IMR-90 (cell line): Measurements from ENCODE around the gene ADRA1B. TPM values are rescaled to one million over a fixed set of nuclear protein-coding genes. Genes with fewer than 3 reads are reported as not detected.

Experiments
- ATAC-seq: fragments of 200-7000 bp; cut with Tn5 transposase; 2 replicates; pipeline ENCODE4 v1.9.1; 2020; ENCODE audit warnings: low read depth, mild to moderate bottlenecking, moderate library complexity
- BruUV-seq: library from RNA; stranded (reverse); fragments of 400-500 nt; replicated peaks from 2 replicates; lab custom pipeline; 2021; lab: Mats Ljungman, UMichigan
- CTCF ChIA-PET: fragments of 300-600 bp; formaldehyde crosslinking; extraction: SDS; loops from one replicate; lab custom pipeline; 2021; ENCODE audit warnings: antibody characterized with exemption; lab: Yijun Ruan, JAX
- POLR2A ChIA-PET: fragments of 300-600 bp; sonication (Branson Sonifier 250); formaldehyde crosslinking; loops from one replicate; lab custom pipeline; 2022; ENCODE audit warnings: antibody characterized with exemption; ENCODE audit not compliant: unreplicated experiment; lab: Charles Lee
- DNase-seq: peaks from one replicate; pipeline ENCODE4 v3.0.0; 2013
- H2AFZ ChIP-seq: replicated peaks from 2 replicates; pipeline ENCODE3; 2013; ENCODE audit warnings: low read length, mild to moderate bottlenecking; ENCODE audit not compliant: poor library complexity
- H2AK5ac ChIP-seq: 2 replicates; pipeline ENCODE4 v1.6.1; 2013; ENCODE audit warnings: low read depth, low read length, inconsistent platforms
- H2AK9ac ChIP-seq: replicated peaks from 2 replicates; pipeline ENCODE3; 2013; ENCODE audit warnings: mild to moderate bottlenecking, low read depth, low read length, moderate library complexity; ENCODE audit not compliant: poor library complexity
- H2BK120ac ChIP-seq: 2 replicates; pipeline ENCODE4 v1.6.1; 2013; ENCODE audit warnings: low read depth, low read length, inconsistent platforms
- H2BK15ac ChIP-seq: 3 replicates; pipeline ENCODE4 v1.6.1; 2013; ENCODE audit warnings: low read depth, low read length, inconsistent platforms
- H2BK20ac ChIP-seq: 2 replicates; pipeline ENCODE4 v1.6.1; 2013; ENCODE audit warnings: low read depth, mild to moderate bottlenecking, inconsistent platforms, low read length, moderate library complexity
- H2BK5ac ChIP-seq: 2 replicates; pipeline ENCODE4 v1.6.1; 2013; ENCODE audit warnings: mild to moderate bottlenecking, low read depth, low read length, inconsistent platforms; ENCODE audit not compliant: poor library complexity, severe bottlenecking
- H3K14ac ChIP-seq: replicated peaks from 2 replicates; pipeline ENCODE4 v1.6.1; 2013; ENCODE audit warnings: low read depth, low read length, inconsistent platforms
- H3K18ac ChIP-seq: 2 replicates; pipeline ENCODE4 v1.6.1; 2013; ENCODE audit warnings: low read depth, low read length, control low read depth
- H3K23ac ChIP-seq: 2 replicates; pipeline ENCODE4 v1.6.1; 2013; ENCODE audit warnings: low read depth, low read length, inconsistent platforms
- H3K27ac ChIP-seq: 2 replicates; pipeline ENCODE4 v1.5.1; 2013; ENCODE audit warnings: mild to moderate bottlenecking, control low read depth, low read length; ENCODE audit not compliant: insufficient read depth
- H3K27me3 ChIP-seq: 2 replicates; pipeline ENCODE4 v1.6.1; 2013; ENCODE audit warnings: low read length; ENCODE audit not compliant: control insufficient read depth, insufficient read depth
- H3K36me3 ChIP-seq: 2 replicates; pipeline ENCODE4 v1.6.1; 2013; ENCODE audit warnings: low read length, mixed read lengths; ENCODE audit not compliant: control insufficient read depth, insufficient read depth
- H3K4ac ChIP-seq: 2 replicates; pipeline ENCODE4 v1.6.1; 2013; ENCODE audit warnings: low read depth, low read length, inconsistent platforms
- H3K4me1 ChIP-seq: 2 replicates; pipeline ENCODE4 v1.6.1; 2013; ENCODE audit warnings: low read length, mixed read lengths; ENCODE audit not compliant: control insufficient read depth, insufficient read depth
- H3K4me2 ChIP-seq: 2 replicates; pipeline ENCODE4 v1.6.1; 2013; ENCODE audit warnings: low read depth, mild to moderate bottlenecking, control low read depth, low read length, moderate library complexity
- H3K4me3 ChIP-seq: 2 replicates; pipeline ENCODE4 v1.5.1; 2013; ENCODE audit warnings: low read depth, mild to moderate bottlenecking, control low read depth, low read length, moderate library complexity; ENCODE audit not compliant: insufficient read depth
- H3K56ac ChIP-seq: 2 replicates; pipeline ENCODE4 v1.6.1; 2013; ENCODE audit warnings: low read length, inconsistent platforms; ENCODE audit not compliant: insufficient read depth; ENCODE audit errors: extremely low read depth
- H3K79me1 ChIP-seq, 2 experiments: 2 replicates each; pipeline ENCODE4 v1.6.1; 2013; ENCODE audit warnings: low read length in 2 of 2, inconsistent platforms in 1 of 2, low read depth in 1 of 2
- H3K9ac ChIP-seq: 2 replicates; pipeline ENCODE4 v1.6.1; 2013; ENCODE audit warnings: low read depth, low read length, control low read depth
- H3K9me1 ChIP-seq: 2 replicates; pipeline ENCODE4 v1.6.1; 2013; ENCODE audit warnings: low read length, inconsistent platforms; ENCODE audit not compliant: insufficient read depth
- H3K9me3 ChIP-seq: 2 replicates; pipeline ENCODE4 v1.6.1; 2013; ENCODE audit warnings: low read length; ENCODE audit not compliant: control insufficient read depth, insufficient read depth
- H4K20me1 ChIP-seq: 2 replicates; pipeline ENCODE4 v1.6.1; 2013; ENCODE audit warnings: low read length, inconsistent platforms; ENCODE audit not compliant: insufficient read depth
- H4K5ac ChIP-seq: 2 replicates; pipeline ENCODE4 v1.6.1; 2013; ENCODE audit warnings: mild to moderate bottlenecking, low read depth, low read length, control low read depth
- H4K8ac ChIP-seq, 2 experiments: 2 replicates each; pipeline ENCODE4 v1.6.1; 2013; ENCODE audit warnings: low read depth in 2 of 2, low read length in 2 of 2, control low read depth in 1 of 2, inconsistent platforms in 1 of 2
- H4K91ac ChIP-seq: 2 replicates; pipeline ENCODE4 v1.6.1; 2013; ENCODE audit warnings: low read depth, low read length, inconsistent platforms; ENCODE audit not compliant: insufficient read depth
- CHD1 ChIP-seq: IDR thresholded peaks from 2 replicates; pipeline ENCODE4 v1.6.1; 2012; ENCODE audit warnings: low read depth, low read length, improper control_type of control experiment
- CTCF ChIP-seq: conservative IDR thresholded peaks from 2 replicates; pipeline ENCODE4 v1.5.1; 2012; ENCODE audit warnings: mild to moderate bottlenecking, low read depth, low read length, improper control_type of control experiment
- MAZ ChIP-seq: IDR thresholded peaks from 2 replicates; pipeline ENCODE4 v1.6.1; 2012; ENCODE audit warnings: low read depth, mild to moderate bottlenecking, low read length, improper control_type of control experiment, moderate library complexity, borderline replicate concordance
- MXI1 ChIP-seq: IDR thresholded peaks from 2 replicates; pipeline ENCODE4 v1.6.1; 2012; ENCODE audit warnings: low read depth, mild to moderate bottlenecking, low read length, moderate library complexity, borderline replicate concordance
- NFE2L2 ChIP-seq: fragments of 150-350 bp; IDR thresholded peaks from 2 replicates; pipeline ENCODE4 v1.6.1; 2016; ENCODE audit warnings: low read depth, mild to moderate bottlenecking, low read length
- POLR2A ChIP-seq: IDR thresholded peaks from 2 replicates; pipeline ENCODE4 v1.6.1; 2012; ENCODE audit warnings: mild to moderate bottlenecking, low read depth, low read length
- RCOR1 ChIP-seq: IDR thresholded peaks from 2 replicates; pipeline ENCODE4 v1.6.1; 2012; ENCODE audit warnings: mild to moderate bottlenecking, low read length, improper control_type of control experiment; ENCODE audit not compliant: insufficient replicate concordance
- RFX5 ChIP-seq: IDR thresholded peaks from 2 replicates; pipeline ENCODE4 v1.8.0; 2012; ENCODE audit warnings: low read depth, mild to moderate bottlenecking, low read length, moderate library complexity
- SMC3 ChIP-seq: fragments of 150-350 bp; IDR thresholded peaks from 2 replicates; pipeline ENCODE4 v1.6.1; 2016; ENCODE audit warnings: low read depth, mild to moderate bottlenecking, antibody characterized with exemption, low read length, moderate library complexity
- USF2 ChIP-seq: fragments of 150-350 bp; IDR thresholded peaks from 2 replicates; pipeline ENCODE4 v1.6.1; 2017; ENCODE audit warnings: mild to moderate bottlenecking, antibody characterized with exemption, low read length, low read depth
- WGBS, 2 experiments: methylation state at CpG; one replicate each; pipeline versions ENCODE4 v1.1.5 to v1.1.7; 2013; ENCODE audit warnings: missing lambda C conversion rate in 2 of 2; ENCODE audit not compliant: insufficient read length in 1 of 2; ENCODE audit errors: extremely low coverage in 2 of 2; 5-methylcytosine and 5-hydroxymethylcytosine counted together
- dilution Hi-C: fragments of 300-500 bp; cut with HindIII; formaldehyde crosslinking; loops from one replicate; pipeline ENCODE4 v1.14.3; 2018; ENCODE audit warnings: low sequenced_read_pairs; ENCODE audit not compliant: unreplicated experiment
- in situ Hi-C: fragments of 300-500 bp; cut with MboI; formaldehyde crosslinking; loops from 3 replicates; pipeline ENCODE4 v1.14.3; 2019; ENCODE audit warnings: low sequenced_read_pairs, inconsistent platforms, mixed read lengths
- intact Hi-C: fragments of 100-400 bp; cut with micrococcal nuclease; formaldehyde crosslinking; loops from 2 replicates; pipeline ENCODE4 v1.10.0; 2022
- polyA plus RNA-seq, 3 experiments: library from polyadenylated mRNA; depleted of rRNA; stranded (reverse); fragments of >200 nt; gene quantifications; 2 replicates each; pipeline ENCODE4 v1.2.3, GENCODE V29; 2012; ENCODE audit warnings: low replicate concordance in 1 of 3
- total RNA-seq: library from RNA; depleted of rRNA; stranded (reverse); fragments of >200 nt; gene quantifications from 2 replicates; pipeline ENCODE4 v1.2.3, GENCODE V29; 2012

ADRA1B gene
- total and polyA plus RNA-seq, 2 of the 4 experiments (the other 2 are of a cell fraction): 0.18 to 1.5 TPM

GRCh38 chr5:159992566-159992965 is 76.3 kb downstream of the ADRA1B start (continued):
- TF ChIP-seq USF2 (no peak), RFX5 (no peak), MXI1 (no peak), MAZ (no peak), POLR2A (no peak)

- H3K23ac ChIP-seq: no peak overlapping the region
- H3K56ac ChIP-seq: no peak overlapping the region
- CTCF ChIA-PET: no interaction called here
- no CpG with 5 or more reads among the region's 2 CpGs for WGBS, 2 experiments
- POLR2A ChIA-PET: no interaction called here
- H2BK20ac ChIP-seq: no peak overlapping the region
- no peak overlapping the region for H2BK120ac ChIP-seq
- no peak overlapping the region for H4K5ac ChIP-seq
- DNase-seq (no peak), ATAC-seq (no peak)
- H3K9me3 ChIP-seq: peaks cover 6% of the 10 kb centered on the region
- 0 out of 2 replicates have a peak, but pooled peaks cover 4% of the 10 kb centered on the region for H3K9me1 ChIP-seq
- TF ChIP-seq NFE2L2 (no peak), CTCF (no peak), SMC3 (no peak), POLR2A (no peak), RCOR1 (no peak), USF2 (no peak), CHD1 (no peak), MXI1 (no peak)
- H3K27me3 ChIP-seq: no peaks in the 10 kb centered on the region
- no peak overlapping the region for H3K9ac ChIP-seq
- H4K20me1 ChIP-seq: no peaks in the 10 kb centered on the region
- H3K4me2 ChIP-seq: no peak overlapping the region
- H2BK15ac ChIP-seq: no peak overlapping the region
- no peaks in the 10 kb centered on the region for H3K36me3 ChIP-seq
- no TSS peak for BruUV-seq
- H3K14ac ChIP-seq: no peak overlapping the region
- intact Hi-C loops (no loop called here), in situ Hi-C loops (no loop called here), dilution Hi-C loops (no loop called here)
- H4K91ac ChIP-seq: no peak overlapping the region
- no peak overlapping the region for H2AK9ac ChIP-seq
- H2AFZ ChIP-seq: no peak overlapping the region
- no peak overlapping the region for H3K27ac ChIP-seq
- H3K18ac ChIP-seq: no peak overlapping the region
- H3K4me3 ChIP-seq: no peak overlapping the region
- H2AK5ac ChIP-seq: no peak overlapping the region
- H2BK5ac ChIP-seq: no peak overlapping the region
- H3K4ac ChIP-seq: no peak overlapping the region
- H3K4me1 ChIP-seq: peaks cover 10% of the 10 kb centered on the region; the same call in 1 of the 2 replicates
- H3K79me1 ChIP-seq: no peaks in the 10 kb centered on the region
- H4K8ac ChIP-seq: no peak overlapping the region
Observed at GRCh38 chr5:159993194-159993593, 76.9 kb downstream of the ADRA1B start.
